ENCODE data around the gene STK4. TPM values are rescaled to one million over a fixed set of nuclear protein-coding genes. Genes with fewer than 3 reads are reported as not detected.

The STK4 gene
- total RNA-seq, 2 donors from 2014 or later = 17.8 to 23.6 TPM

- H3K4me3 ChIP-seq = no peak overlapping the region
- no peaks in the 10 kb centered on the region for H3K4me1 ChIP-seq
- peaks cover 0 to 9% of the 10 kb centered on the region in 2 donors for H3K36me3 ChIP-seq (replicated peaks in 1 of 2; ENCODE audit: insufficient read depth in 1 of 2, low read depth in 2 of 2)
- 95% methylated on average over 10 of the region's 10 CpGs; no CpG with 5 or more reads in 1 of the 2 donors for WGBS, 2 donors
- intact Hi-C loops (cut with DNase I) = no loop called here
- TF ChIP-seq POLR2A (IDR thresholded peaks at IDR 0.05) = no peak
- TF ChIP-seq CTCF (IDR thresholded peaks at IDR 0.05) = no peak
- no peaks in the 10 kb centered on the region for H3K9me3 ChIP-seq
- no peaks in the 10 kb centered on the region for H3K27me3 ChIP-seq
- no peak overlapping the region for H3K27ac ChIP-seq
- ATAC-seq (no peak), DNase-seq (no peak)
These were observed 47.6 kb upstream of the STK4 start for GRCh38 chr20:44918761-44919160.

- intact Hi-C loops (cut with DNase I) = no loop called here
- Histone ChIP-seq H3K9me3 (no peaks in the 10 kb centered on the region), H3K27me3 (no peaks in the 10 kb centered on the region), H3K4me1 (no peaks in the 10 kb centered on the region), H3K4me3 (no peak overlapping the region), H3K36me3 (replicated peaks in 1 of 2; ENCODE audit: insufficient read depth in 1 of 2, low read depth in 2 of 2) (peaks cover 5 to 6% of the 10 kb centered on the region in 2 donors), H3K27ac (no peak overlapping the region)
- ATAC-seq (no peak), DNase-seq (no peak)
- WGBS, 2 donors = 95 to 96% methylated on average over 14 of the region's 14 CpGs
- TF ChIP-seq POLR2A (IDR thresholded peaks at IDR 0.05) (no peak), CTCF (IDR thresholded peaks at IDR 0.05) (no peak)
These were observed 44.9 kb upstream of the STK4 start for GRCh38 chr20:44921447-44921846.

- Histone ChIP-seq H3K27ac (no peak overlapping the region), H3K9me3 (no peaks in the 10 kb centered on the region), H3K4me1 (no peaks in the 10 kb centered on the region), H3K27me3 (no peaks in the 10 kb centered on the region), H3K36me3 (replicated peaks in 1 of 2; ENCODE audit: insufficient read depth in 1 of 2, low read depth in 2 of 2) (peaks cover 3 to 5% of the 10 kb centered on the region in 2 donors), H3K4me3 (no peak overlapping the region)
- DNase-seq = no peak
- ATAC-seq = no peak
- 79 to 87% methylated on average over 4 of the region's 4 CpGs for WGBS, 2 donors
- no peak for TF ChIP-seq CTCF (IDR thresholded peaks at IDR 0.05)
- no peak for TF ChIP-seq POLR2A (IDR thresholded peaks at IDR 0.05)
- intact Hi-C loops (cut with DNase I) = no loop called here
These were observed 41.8 kb upstream of the STK4 start for GRCh38 chr20:44924541-44924940.

GRCh38 chr20:44928595-44928994 is 37.7 kb upstream of the STK4 start:
- no peak for ATAC-seq
- 74% methylated on average over 3 of the region's 3 CpGs for WGBS, 2 donors
- no peak for DNase-seq

More at GRCh38 chr20:44928595-44928994, 37.7 kb upstream of the STK4 start:
- no peaks in the 10 kb centered on the region for H3K9me3 ChIP-seq
- no peak for TF ChIP-seq CTCF (IDR thresholded peaks at IDR 0.05)
- TF ChIP-seq POLR2A (IDR thresholded peaks at IDR 0.05) = no peak
- H3K27ac ChIP-seq = no peak overlapping the region
- intact Hi-C loops (cut with DNase I) = no loop called here
- H3K4me1 ChIP-seq = no peaks in the 10 kb centered on the region
- H3K4me3 ChIP-seq = no peak overlapping the region
- H3K36me3 ChIP-seq (replicated peaks in 1 of 2; ENCODE audit: insufficient read depth in 1 of 2, low read depth in 2 of 2) = peaks cover 0 to 5% of the 10 kb centered on the region in 2 donors
- no peaks in the 10 kb centered on the region for H3K27me3 ChIP-seq
